HG03039 (cell line): Measurements from ENCODE around the gene ATP7B.
"Not testable (repeated sequence)": the region's sequence is repeated elsewhere in the genome, so short reads cannot be mapped to it uniquely, and the experiment has no call there.

Source experiments
- ATAC-seq: cut with Tn5 transposase; IDR thresholded peaks from one replicate; pipeline ENCODE4 v1.9.1; 2021; ENCODE audit warnings: mild to moderate bottlenecking, moderate library complexity; ENCODE audit not compliant: unreplicated experiment

The ATP7B gene

GRCh38 chr13:51924756-51925544 is 86.3 kb downstream of the ATP7B start:
- no peak for ATAC-seq

GRCh38 chr13:51923983-51924539 is 87.2 kb downstream of the ATP7B start:
- no peak for ATAC-seq

GRCh38 chr13:51922771-51923480 is 88.3 kb downstream of the ATP7B start:
- ATAC-seq = no peak

- ATAC-seq = no peak
Observed at GRCh38 chr13:51921790-51922740, 89.2 kb downstream of the ATP7B start.

GRCh38 chr13:51920786-51921185 is 90.5 kb downstream of the ATP7B start:
- ATAC-seq = no peak

- ATAC-seq = no peak
Observed at GRCh38 chr13:51920267-51920666, 91.0 kb downstream of the ATP7B start.

GRCh38 chr13:51919531-51919930 is 91.7 kb downstream of the ATP7B start:
- no peak for ATAC-seq

GRCh38 chr13:51916962-51917361 is 94.3 kb downstream of the ATP7B start:
- ATAC-seq = no peak

- no peak for ATAC-seq
Observed at GRCh38 chr13:51916051-51916818, 95.0 kb downstream of the ATP7B start.

GRCh38 chr13:51914137-51914493 is 97.1 kb downstream of the ATP7B start:
- ATAC-seq = no peak

- no peak for ATAC-seq
Observed at GRCh38 chr13:51913421-51914136, 97.7 kb downstream of the ATP7B start.

- ATAC-seq = no peak
Observed at GRCh38 chr13:51912511-51913225, 98.6 kb downstream of the ATP7B start.

- no peak for ATAC-seq
Observed at GRCh38 chr13:51912091-51912490, 99.2 kb downstream of the ATP7B start.

- no peak for ATAC-seq
Observed at GRCh38 chr13:51910508-51910907, 100.7 kb downstream of the ATP7B start.

- ATAC-seq = not testable (repeated sequence)
Observed at GRCh38 chr13:51909265-51909664, 102.0 kb downstream of the ATP7B start.

- no peak for ATAC-seq
Observed at GRCh38 chr13:51907040-51907732, 104.1 kb downstream of the ATP7B start.

GRCh38 chr13:51906581-51906980 is 104.7 kb downstream of the ATP7B start:
- no peak for ATAC-seq

- no peak for ATAC-seq
Observed at GRCh38 chr13:51905787-51906186, 105.5 kb downstream of the ATP7B start.
